Parathyroid adenoma (tissue), 2 donors: ENCODE data around the gene RAB3IL1.

ENCODE experiments used
- H2AFZ ChIP-seq: fragments of 300-600 bp; sonication (generic); one replicate; pipeline ENCODE4 v1.7.0; 2017; ENCODE audit warnings: antibody characterized with exemption, mild to moderate bottlenecking
- H3K27ac ChIP-seq: fragments of 300-600 bp; sonication (generic); one replicate; pipeline ENCODE4 v1.7.0; 2017
- H3K27me3 ChIP-seq: fragments of 300-600 bp; sonication (generic); one replicate; pipeline ENCODE4 v1.7.0; 2017; ENCODE audit warnings: low read length; ENCODE audit not compliant: control insufficient read depth, insufficient read depth
- H3K36me3 ChIP-seq: fragments of 300-600 bp; sonication (generic); one replicate; pipeline ENCODE4 v1.7.0; 2017; ENCODE audit warnings: low read length; ENCODE audit not compliant: control insufficient read depth, insufficient read depth
- H3K4me1 ChIP-seq: fragments of 300-600 bp; sonication (generic); one replicate; pipeline ENCODE4 v1.7.0; 2017; ENCODE audit warnings: control low read depth
- H3K4me2 ChIP-seq: fragments of 300-600 bp; sonication (generic); one replicate; pipeline ENCODE4 v1.7.0; 2017; ENCODE audit warnings: low read length
- H3K4me3 ChIP-seq: fragments of 300-600 bp; sonication (generic); one replicate; pipeline ENCODE4 v1.7.0; 2017; ENCODE audit warnings: low read depth, low read length
- H3K79me2 ChIP-seq: fragments of 300-600 bp; sonication (generic); one replicate; pipeline ENCODE4 v1.7.0; 2017; ENCODE audit warnings: control low read depth
- H3K9ac ChIP-seq: fragments of 300-600 bp; sonication (generic); one replicate; pipeline ENCODE4 v1.7.0; 2017; ENCODE audit warnings: mild to moderate bottlenecking
- H3K9me3 ChIP-seq: fragments of 300-600 bp; sonication (generic); one replicate; pipeline ENCODE4 v1.7.0; 2017; ENCODE audit warnings: low read length; ENCODE audit not compliant: control insufficient read depth
- CTCF ChIP-seq: fragments of 300-600 bp; sonication (generic); IDR thresholded peaks from one replicate; pipeline ENCODE4 v1.7.0; 2017; ENCODE audit warnings: antibody characterized with exemption, mild to moderate bottlenecking
- donor health status: primary hyperparathyroidism.

Gene RAB3IL1

DNA sequence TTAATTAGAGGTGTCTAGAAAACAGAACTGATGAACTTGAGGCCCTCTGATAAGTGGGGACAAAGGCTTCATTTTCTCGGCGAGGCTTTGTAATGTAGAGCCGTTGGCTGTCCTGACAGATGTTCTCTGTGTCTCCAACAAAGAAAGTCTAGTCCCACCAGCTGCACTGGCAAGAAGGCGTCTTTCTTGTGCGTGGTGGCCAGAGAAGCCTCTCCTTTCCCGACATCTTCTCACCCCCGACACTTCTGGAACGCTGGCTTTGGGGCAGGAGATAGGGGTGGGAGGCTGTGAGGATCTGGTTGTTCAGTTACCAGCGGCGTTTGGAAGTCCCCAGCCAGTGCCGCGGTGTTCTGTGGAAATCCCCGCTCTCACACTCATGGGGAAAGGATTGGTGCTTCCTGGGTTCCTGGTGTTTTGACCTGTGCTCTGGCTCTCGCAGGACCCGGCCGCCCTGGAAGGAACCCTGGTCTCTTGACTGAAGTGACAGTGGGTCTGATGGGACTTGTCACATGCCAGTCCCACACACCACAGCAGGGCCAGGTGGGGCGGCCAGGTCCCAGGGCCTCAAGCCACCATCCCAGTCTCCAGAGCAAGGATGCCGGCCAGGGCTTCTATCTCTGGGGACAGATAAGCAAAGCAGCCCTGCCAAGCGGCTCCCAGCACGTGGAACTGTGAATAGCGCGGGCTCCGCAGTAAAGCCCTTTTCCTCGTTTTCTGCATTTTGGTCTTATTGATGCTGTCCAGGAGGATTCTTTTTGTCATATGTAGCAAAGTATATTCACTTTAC is 66.1 kb downstream of the RAB3IL1 start:
- H3K27me3 ChIP-seq = no peaks in the 10 kb centered on the region
- no peak overlapping the region for H2AFZ ChIP-seq
- no peaks in the 10 kb centered on the region for H3K4me1 ChIP-seq
- H3K36me3 ChIP-seq = no peaks in the 10 kb centered on the region
- H3K9ac ChIP-seq = no peak overlapping the region
- no peak for TF ChIP-seq CTCF
- no peak overlapping the region for H3K4me2 ChIP-seq
- no peaks in the 10 kb centered on the region for H3K79me2 ChIP-seq
- H3K9me3 ChIP-seq = no peaks in the 10 kb centered on the region
- no peak overlapping the region for H3K27ac ChIP-seq
- H3K4me3 ChIP-seq = no peak overlapping the region

- Histone ChIP-seq H2AFZ (no peak overlapping the region), H3K4me1 (no peaks in the 10 kb centered on the region), H3K27me3 (no peaks in the 10 kb centered on the region), H3K79me2 (no peaks in the 10 kb centered on the region), H3K9me3 (no peaks in the 10 kb centered on the region), H3K4me2 (no peak overlapping the region), H3K9ac (no peak overlapping the region), H3K4me3 (no peak overlapping the region), H3K36me3 (no peaks in the 10 kb centered on the region), H3K27ac (no peak overlapping the region)
- no peak for TF ChIP-seq CTCF
Observed at GRCh38 chr11:61850687-61851086, 66.7 kb downstream of the RAB3IL1 start.

- H3K9ac ChIP-seq = no peak overlapping the region
- no peaks in the 10 kb centered on the region for H3K79me2 ChIP-seq
- no peak for TF ChIP-seq CTCF
- H3K36me3 ChIP-seq = no peaks in the 10 kb centered on the region
- no peaks in the 10 kb centered on the region for H3K27me3 ChIP-seq
- H3K4me2 ChIP-seq = no peak overlapping the region
- no peaks in the 10 kb centered on the region for H3K4me1 ChIP-seq
- H3K4me3 ChIP-seq = no peak overlapping the region
- no peaks in the 10 kb centered on the region for H3K9me3 ChIP-seq
- no peak overlapping the region for H2AFZ ChIP-seq
- H3K27ac ChIP-seq = no peak overlapping the region
Observed at GRCh38 chr11:61848631-61849030, 68.7 kb downstream of the RAB3IL1 start.

DNA sequence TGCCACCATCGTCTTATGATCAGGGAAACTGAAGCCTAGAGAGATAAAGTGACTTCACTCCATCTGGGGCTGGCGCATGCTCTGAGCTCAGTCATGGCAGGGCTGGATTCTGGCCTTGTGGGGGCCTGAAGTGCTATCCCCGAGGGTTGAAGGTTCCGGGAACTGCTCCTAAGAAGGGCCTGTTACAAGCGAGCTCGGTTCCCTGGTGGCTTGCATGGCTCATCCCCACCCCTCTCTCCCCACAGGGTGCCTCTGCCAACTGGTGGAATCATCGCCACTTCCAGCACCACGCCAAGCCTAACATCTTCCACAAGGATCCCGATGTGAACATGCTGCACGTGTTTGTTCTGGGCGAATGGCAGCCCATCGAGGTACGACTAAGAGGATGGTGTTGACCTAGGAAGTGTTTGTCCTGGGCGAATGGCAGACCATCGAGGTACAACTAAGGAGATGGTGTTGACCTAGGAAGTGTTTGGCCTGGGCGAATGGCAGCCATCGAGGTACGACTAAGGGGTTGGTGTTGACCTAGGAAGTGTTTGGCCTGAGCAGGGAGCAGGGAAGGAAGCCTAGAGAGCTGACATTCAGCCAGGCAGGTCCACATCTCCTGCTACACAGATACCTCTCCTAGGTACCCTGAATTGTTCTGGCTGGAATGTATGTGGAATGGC is 69.3 kb downstream of the RAB3IL1 start:
- H3K27ac ChIP-seq = no peak overlapping the region
- no peaks in the 10 kb centered on the region for H3K27me3 ChIP-seq
- H3K4me1 ChIP-seq = no peaks in the 10 kb centered on the region
- no peak overlapping the region for H3K9ac ChIP-seq
- no peaks in the 10 kb centered on the region for H3K9me3 ChIP-seq
- no peak overlapping the region for H3K4me2 ChIP-seq
- no peak for TF ChIP-seq CTCF
- H3K79me2 ChIP-seq = no peaks in the 10 kb centered on the region
- H3K36me3 ChIP-seq = no peaks in the 10 kb centered on the region
- H3K4me3 ChIP-seq = no peak overlapping the region
- H2AFZ ChIP-seq = no peak overlapping the region
